ENCODE results near the gene CALML6.

The CALML6 gene

DNA sequence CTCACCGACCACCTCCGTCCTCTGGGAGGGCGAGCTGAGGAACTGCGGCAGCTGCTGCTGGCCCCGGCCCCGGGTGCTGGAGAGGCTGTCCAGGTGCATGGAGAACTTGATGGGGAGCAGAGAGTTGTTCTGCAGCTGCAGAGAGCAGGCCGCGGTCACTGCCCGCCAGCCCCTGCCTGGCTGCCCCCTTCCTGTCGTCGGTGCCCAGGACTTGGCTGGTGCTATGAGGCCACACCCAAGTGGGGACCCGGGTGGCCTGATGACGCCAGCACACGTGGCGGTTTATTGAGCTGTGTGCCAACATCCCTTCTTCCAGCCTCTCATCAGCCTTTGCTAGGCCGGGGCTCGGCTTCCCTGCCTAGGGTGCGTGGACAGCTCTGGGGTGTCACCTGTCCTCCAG lies 9.3 kb downstream of the CALML6 start:
- no peak for DNase-seq (ENCODE audit: low read depth, low spot score)
- Histone ChIP-seq H3K27ac (no peak overlapping the region), H3K36me3 (ENCODE audit: insufficient read depth, low read length) (no peaks in the 10 kb centered on the region), H3K9me3 (ENCODE audit: low read depth, low read length) (no peaks in the 10 kb centered on the region), H3K9ac (ENCODE audit: insufficient read length) (no peak overlapping the region), H3K4me3 (no peak overlapping the region)
- TF ChIP-seq POLR2AphosphoS5 (IDR thresholded peaks at IDR 0.05; ENCODE audit: borderline replicate concordance, low read depth, low read length) (no peak), EZH2 (IDR thresholded peaks at IDR 0.05) (no peak), FOXP2 (optimal IDR thresholded peaks at IDR 0.05; ENCODE audit: control extremely low read depth, extremely low read length, insufficient read depth) (no peak)

DNA sequence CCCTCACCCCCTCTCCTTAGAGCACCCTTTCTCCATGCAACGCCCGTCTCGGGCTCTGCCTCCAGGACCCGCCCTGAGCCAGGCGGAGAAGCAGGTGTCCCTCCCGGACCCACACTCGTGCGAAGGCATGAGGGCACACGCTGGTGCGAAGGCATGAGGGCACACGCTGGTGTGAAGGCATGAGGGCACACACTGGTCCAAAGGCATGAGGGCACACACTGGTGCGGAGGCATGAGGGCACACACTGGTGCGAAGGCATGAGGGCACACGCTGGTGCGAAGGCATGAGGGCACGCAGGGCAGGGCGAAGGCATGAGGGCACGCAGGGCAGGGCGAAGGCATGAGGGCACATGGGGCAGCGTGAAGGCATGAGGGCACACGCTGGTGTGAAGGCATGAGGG lies 9.8 kb downstream of the CALML6 start:
- Histone ChIP-seq H3K36me3 (ENCODE audit: insufficient read depth, low read length) (no peaks in the 10 kb centered on the region), H3K9me3 (ENCODE audit: low read depth, low read length) (no peaks in the 10 kb centered on the region), H3K27ac (no peak overlapping the region), H3K4me3 (no peak overlapping the region), H3K9ac (ENCODE audit: insufficient read length) (no peak overlapping the region)
- TF ChIP-seq FOXP2 (optimal IDR thresholded peaks at IDR 0.05; ENCODE audit: control extremely low read depth, extremely low read length, insufficient read depth) (no peak), POLR2AphosphoS5 (IDR thresholded peaks at IDR 0.05; ENCODE audit: borderline replicate concordance, low read depth, low read length) (no peak), EZH2 (IDR thresholded peaks at IDR 0.05) (no peak)
- no peak for DNase-seq (ENCODE audit: low read depth, low spot score)

DNA sequence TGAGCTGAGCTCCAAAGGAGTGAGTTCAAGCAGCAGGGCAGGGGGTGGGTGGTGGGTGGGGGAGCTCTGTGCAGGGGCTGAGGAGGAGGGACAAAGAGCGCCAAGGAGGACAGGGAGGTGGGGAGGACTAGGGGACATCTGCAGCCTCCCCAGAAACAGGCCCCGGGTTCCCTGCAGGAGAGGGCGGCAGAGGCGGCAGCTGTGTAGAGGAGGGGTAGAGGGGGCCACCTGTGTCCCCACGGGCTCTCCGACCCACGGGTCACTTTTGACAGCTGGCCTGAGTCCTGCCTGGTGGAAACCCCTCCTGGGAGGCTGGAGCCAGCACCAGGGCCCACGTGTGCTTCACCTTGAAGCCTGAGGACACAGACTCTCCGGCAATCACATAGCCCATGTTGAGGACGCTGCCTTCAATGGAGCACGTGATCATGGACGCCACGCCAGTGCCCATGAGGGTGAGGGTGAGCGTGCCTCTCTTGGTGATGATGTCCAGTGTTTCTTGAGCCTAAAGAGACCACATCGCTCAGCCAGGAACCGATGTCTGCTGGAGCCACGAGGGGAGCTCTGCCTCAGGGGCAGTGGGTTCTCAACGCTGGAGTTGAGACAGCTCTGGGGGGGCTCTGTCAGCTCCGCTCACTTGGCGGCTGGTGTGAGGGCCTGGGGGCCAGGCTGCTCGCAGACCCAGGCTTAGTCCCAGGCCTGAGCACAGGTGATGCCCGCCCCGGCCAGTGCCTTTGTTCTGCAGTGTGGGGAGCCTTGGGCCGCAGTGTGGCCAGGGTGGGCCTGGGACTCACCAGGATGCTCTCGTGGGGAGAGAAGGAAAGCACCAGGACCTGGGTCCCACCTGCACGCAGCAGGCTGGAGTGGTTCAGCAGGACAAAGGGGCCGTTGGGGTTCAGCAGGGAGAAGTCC lies 10.6 kb downstream of the CALML6 start:
- Histone ChIP-seq H3K36me3 (ENCODE audit: insufficient read depth, low read length) (no peaks in the 10 kb centered on the region), H3K9ac (ENCODE audit: insufficient read length) (no peak overlapping the region), H3K9me3 (ENCODE audit: low read depth, low read length) (no peaks in the 10 kb centered on the region), H3K4me3 (no peak overlapping the region), H3K27ac (no peak overlapping the region)
- TF ChIP-seq EZH2 (IDR thresholded peaks at IDR 0.05) (no peak), FOXP2 (optimal IDR thresholded peaks at IDR 0.05; ENCODE audit: control extremely low read depth, extremely low read length, insufficient read depth) (no peak), POLR2AphosphoS5 (IDR thresholded peaks at IDR 0.05; ENCODE audit: borderline replicate concordance, low read depth, low read length) (no peak)
- no peak for DNase-seq (ENCODE audit: low read depth, low spot score)

DNA sequence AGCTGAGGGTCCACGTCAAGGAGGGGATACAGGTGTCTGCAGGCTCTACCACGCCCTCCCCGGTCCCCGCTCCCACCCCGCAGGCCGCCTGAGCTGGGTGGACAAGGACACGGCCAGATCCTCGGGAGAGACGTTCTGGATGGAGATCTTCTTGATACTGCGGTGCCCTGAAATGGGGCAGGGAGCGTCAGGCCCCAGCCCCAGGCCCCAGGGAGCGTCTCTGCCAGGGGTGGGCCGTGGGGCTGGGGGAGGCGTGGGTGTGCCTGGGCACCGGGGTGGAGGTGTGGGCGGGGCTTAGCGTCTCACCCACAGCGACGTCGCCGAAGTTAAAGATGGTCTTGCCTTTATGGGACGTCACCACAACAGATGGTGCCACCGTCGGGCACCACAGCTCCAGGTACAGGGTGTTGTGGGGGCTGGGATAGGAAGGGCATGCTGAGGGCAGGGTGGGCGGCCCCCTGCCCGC lies 11.3 kb downstream of the CALML6 start:
- DNase-seq (ENCODE audit: low read depth, low spot score): no peak
- H3K27ac ChIP-seq: no peak overlapping the region
- TF ChIP-seq FOXP2 (optimal IDR thresholded peaks at IDR 0.05; ENCODE audit: control extremely low read depth, extremely low read length, insufficient read depth): no peak
- no peak for TF ChIP-seq EZH2 (IDR thresholded peaks at IDR 0.05)
- no peak for TF ChIP-seq POLR2AphosphoS5 (IDR thresholded peaks at IDR 0.05; ENCODE audit: borderline replicate concordance, low read depth, low read length)
- H3K4me3 ChIP-seq: no peak overlapping the region
- no peaks in the 10 kb centered on the region for H3K9me3 ChIP-seq (ENCODE audit: low read depth, low read length)
- H3K36me3 ChIP-seq (ENCODE audit: insufficient read depth, low read length): no peaks in the 10 kb centered on the region
- no peak overlapping the region for H3K9ac ChIP-seq (ENCODE audit: insufficient read length)

DNA sequence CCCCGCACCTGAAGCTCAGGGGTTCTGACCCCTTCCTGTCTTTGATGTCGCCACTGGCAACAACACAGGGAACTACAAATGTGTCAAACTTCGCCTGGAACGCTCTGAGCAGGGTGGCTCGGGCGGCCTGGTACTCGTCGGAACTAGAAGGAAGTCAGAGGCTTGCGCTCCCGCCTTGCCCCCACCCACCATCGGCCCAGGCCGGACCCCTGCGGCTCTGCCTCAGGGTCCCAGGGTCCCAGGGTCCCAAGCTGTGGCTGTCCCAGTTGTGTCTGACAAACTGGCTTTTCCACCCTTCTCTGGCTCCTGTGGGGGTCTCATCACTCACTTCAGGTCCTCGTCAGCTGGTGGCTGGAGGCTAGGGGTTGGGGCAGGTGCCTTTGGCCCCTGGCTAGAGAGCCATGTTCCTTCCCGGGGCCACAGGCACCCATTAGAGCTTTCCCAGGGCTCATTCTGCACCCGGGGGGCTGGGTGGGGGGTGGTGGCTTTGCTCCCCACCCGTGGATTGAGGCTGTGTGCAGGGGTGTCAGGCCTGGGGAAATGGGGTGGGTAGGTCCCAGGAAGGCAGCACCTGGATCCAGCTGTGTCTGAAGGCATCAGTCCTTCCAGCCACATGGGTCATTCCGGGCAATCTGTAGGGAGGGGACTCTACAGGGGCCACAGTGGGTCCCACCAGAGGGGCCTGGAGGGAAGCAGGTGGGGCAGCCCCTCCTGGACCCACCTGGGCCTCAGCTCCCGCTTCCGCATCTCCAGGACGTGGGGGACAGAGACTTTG lies 12.0 kb downstream of the CALML6 start:
- TF ChIP-seq POLR2AphosphoS5 (IDR thresholded peaks at IDR 0.05; ENCODE audit: borderline replicate concordance, low read depth, low read length) (no peak), EZH2 (IDR thresholded peaks at IDR 0.05) (no peak), FOXP2 (optimal IDR thresholded peaks at IDR 0.05; ENCODE audit: control extremely low read depth, extremely low read length, insufficient read depth) (no peak)
- Histone ChIP-seq H3K4me3 (no peak overlapping the region), H3K36me3 (ENCODE audit: insufficient read depth, low read length) (no peaks in the 10 kb centered on the region), H3K9ac (ENCODE audit: insufficient read length) (no peak overlapping the region), H3K27ac (no peak overlapping the region), H3K9me3 (ENCODE audit: low read depth, low read length) (no peaks in the 10 kb centered on the region)
- DNase-seq (ENCODE audit: low read depth, low spot score): no peak

DNA sequence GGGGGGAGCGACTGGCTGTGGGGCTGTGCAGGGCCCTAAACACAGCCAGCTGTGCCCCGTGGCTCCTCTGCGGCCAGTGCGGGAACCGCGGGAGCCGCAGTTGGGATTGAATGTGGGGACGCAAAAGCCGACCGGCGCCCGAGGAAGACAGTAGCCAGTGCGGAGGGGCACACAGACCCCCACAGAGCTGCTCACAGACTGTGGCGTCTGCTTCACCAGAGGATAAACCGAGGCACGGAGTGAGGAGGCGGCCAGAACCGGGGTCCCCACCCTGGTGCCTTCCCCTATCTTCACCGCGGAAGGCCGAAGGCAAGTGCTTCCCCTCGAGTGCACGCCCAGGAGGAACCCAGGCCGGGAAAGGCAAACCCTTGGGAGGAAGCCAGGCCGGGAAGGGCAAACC lies 12.7 kb downstream of the CALML6 start:
- DNase-seq (ENCODE audit: low read depth, low spot score): no peak
- TF ChIP-seq EZH2 (IDR thresholded peaks at IDR 0.05) (no peak), FOXP2 (optimal IDR thresholded peaks at IDR 0.05; ENCODE audit: control extremely low read depth, extremely low read length, insufficient read depth) (no peak), POLR2AphosphoS5 (IDR thresholded peaks at IDR 0.05; ENCODE audit: borderline replicate concordance, low read depth, low read length) (no peak)
- no peak overlapping the region for H3K4me3 ChIP-seq
- H3K36me3 ChIP-seq (ENCODE audit: insufficient read depth, low read length): no peaks in the 10 kb centered on the region
- H3K9me3 ChIP-seq (ENCODE audit: low read depth, low read length): no peaks in the 10 kb centered on the region
- H3K27ac ChIP-seq: no peak overlapping the region
- H3K9ac ChIP-seq (ENCODE audit: insufficient read length): no peak overlapping the region

DNA sequence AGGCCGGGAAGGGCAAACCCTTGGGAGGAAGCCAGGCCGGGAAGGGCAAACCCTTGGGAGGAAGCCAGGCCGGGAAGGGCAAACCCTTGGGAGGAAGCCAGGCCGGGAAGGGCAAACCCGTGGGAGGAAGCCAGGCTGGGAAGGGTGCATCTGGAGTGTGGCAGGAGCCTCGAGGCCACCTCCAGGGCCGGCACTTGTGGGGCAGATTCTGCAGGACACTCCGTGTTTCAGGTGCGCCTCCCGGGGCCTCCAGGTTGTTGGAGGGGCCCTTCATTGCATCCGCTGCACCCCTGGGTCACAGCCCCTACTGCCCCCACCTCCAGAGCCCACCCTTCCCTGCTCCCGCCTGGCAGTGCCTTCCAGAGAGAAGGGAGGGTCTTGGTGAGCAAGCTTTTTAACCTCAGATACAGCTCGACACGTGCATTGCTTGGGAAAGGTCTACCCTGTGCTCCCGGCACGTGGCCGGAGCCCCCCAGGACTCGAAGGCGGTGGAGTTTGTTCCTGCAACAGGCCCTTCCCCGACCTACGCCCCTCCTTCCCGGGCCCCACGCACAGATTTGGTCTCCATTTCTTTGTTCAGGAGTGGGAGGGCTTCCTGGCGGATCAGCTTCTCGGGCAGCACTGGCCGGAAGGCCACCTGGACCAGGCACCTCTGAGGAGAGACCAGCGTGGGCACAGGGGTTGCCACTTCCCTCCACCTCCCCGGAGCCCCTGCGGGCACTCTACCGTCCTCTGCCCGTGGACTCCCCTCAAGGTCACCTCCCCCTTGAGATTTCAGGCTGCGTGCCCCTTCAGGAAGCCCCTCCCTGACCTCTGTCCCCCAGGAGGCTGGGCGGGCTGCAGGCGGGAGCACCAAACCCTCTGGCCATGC lies 13.4 kb downstream of the CALML6 start:
- no peak for TF ChIP-seq EZH2 (IDR thresholded peaks at IDR 0.05)
- no peak for TF ChIP-seq FOXP2 (optimal IDR thresholded peaks at IDR 0.05; ENCODE audit: control extremely low read depth, extremely low read length, insufficient read depth)
- TF ChIP-seq POLR2AphosphoS5 (IDR thresholded peaks at IDR 0.05; ENCODE audit: borderline replicate concordance, low read depth, low read length): no peak
- no peak overlapping the region for H3K27ac ChIP-seq
- no peak for DNase-seq (ENCODE audit: low read depth, low spot score)
- no peak overlapping the region for H3K4me3 ChIP-seq
- H3K9me3 ChIP-seq (ENCODE audit: low read depth, low read length): no peaks in the 10 kb centered on the region
- H3K9ac ChIP-seq (ENCODE audit: insufficient read length): no peak overlapping the region
- no peaks in the 10 kb centered on the region for H3K36me3 ChIP-seq (ENCODE audit: insufficient read depth, low read length)

Data from SK-N-MC (cell line).